ENCODE results near the gene BPIFA2.
"Not testable (repeated sequence)": the region's sequence is repeated elsewhere in the genome, so short reads cannot be mapped to it uniquely, and the experiment has no call there.

The BPIFA2 gene

GRCh38 chr20:33167859-33168258, at the start of gene BPIFA2:
BPIFA2 (plus strand) TSS chr20:33168159; CDS start chr20:33169146, 987 bp downstream.
- TF ChIP-seq POLR2A (IDR thresholded peaks at IDR 0.05; ENCODE audit: low read length): no peak
- TF ChIP-seq GATA1 (IDR thresholded peaks at IDR 0.05; ENCODE audit: low read depth, low read length): no peak
- no peak for DNase-seq

GRCh38 chr20:33119725-33120720, 47.9 kb upstream of the BPIFA2 start:
- no peak for DNase-seq
- TF ChIP-seq GATA1 (IDR thresholded peaks at IDR 0.05; ENCODE audit: low read depth, low read length) (no peak), POLR2A (IDR thresholded peaks at IDR 0.05; ENCODE audit: low read length) (no peak)

GRCh38 chr20:33120934-33121333, 47.0 kb upstream of the BPIFA2 start:
- TF ChIP-seq GATA1 (IDR thresholded peaks at IDR 0.05; ENCODE audit: low read depth, low read length) (no peak), POLR2A (IDR thresholded peaks at IDR 0.05; ENCODE audit: low read length) (no peak)
- no peak for DNase-seq

- DNase-seq: not testable (repeated sequence)
These were observed 45.7 kb upstream of the BPIFA2 start for GRCh38 chr20:33122297-33122696.

GRCh38 chr20:33124261-33124660, 43.7 kb upstream of the BPIFA2 start:
- no peak for DNase-seq
- TF ChIP-seq POLR2A (IDR thresholded peaks at IDR 0.05; ENCODE audit: low read length) (no peak), GATA1 (IDR thresholded peaks at IDR 0.05; ENCODE audit: low read depth, low read length) (no peak)

GRCh38 chr20:33124994-33125393, 43.0 kb upstream of the BPIFA2 start:
- TF ChIP-seq POLR2A (IDR thresholded peaks at IDR 0.05; ENCODE audit: low read length) (no peak), GATA1 (IDR thresholded peaks at IDR 0.05; ENCODE audit: low read depth, low read length) (no peak)
- no peak for DNase-seq

- no peak for DNase-seq
- TF ChIP-seq POLR2A (IDR thresholded peaks at IDR 0.05; ENCODE audit: low read length) (no peak), GATA1 (IDR thresholded peaks at IDR 0.05; ENCODE audit: low read depth, low read length) (no peak)
These were observed 42.0 kb upstream of the BPIFA2 start for GRCh38 chr20:33125983-33126382.

GRCh38 chr20:33127422-33128097, 40.4 kb upstream of the BPIFA2 start:
- DNase-seq: no peak
- TF ChIP-seq GATA1 (IDR thresholded peaks at IDR 0.05; ENCODE audit: low read depth, low read length) (no peak), POLR2A (IDR thresholded peaks at IDR 0.05; ENCODE audit: low read length) (no peak)

GRCh38 chr20:33130568-33131061, 37.3 kb upstream of the BPIFA2 start:
- no peak for TF ChIP-seq GATA1 (IDR thresholded peaks at IDR 0.05; ENCODE audit: low read depth, low read length)
- no peak for TF ChIP-seq POLR2A (IDR thresholded peaks at IDR 0.05; ENCODE audit: low read length)
- DNase-seq: no peak

GRCh38 chr20:33131949-33132473, 35.9 kb upstream of the BPIFA2 start:
- TF ChIP-seq POLR2A (IDR thresholded peaks at IDR 0.05; ENCODE audit: low read length) (no peak), GATA1 (IDR thresholded peaks at IDR 0.05; ENCODE audit: low read depth, low read length) (no peak)
- DNase-seq: no peak

GRCh38 chr20:33132513-33133372, 35.2 kb upstream of the BPIFA2 start:
- DNase-seq: no peak
- TF ChIP-seq GATA1 (IDR thresholded peaks at IDR 0.05; ENCODE audit: low read depth, low read length) (no peak), POLR2A (IDR thresholded peaks at IDR 0.05; ENCODE audit: low read length) (no peak)

GRCh38 chr20:33133373-33133941, 34.5 kb upstream of the BPIFA2 start:
- DNase-seq: no peak
- TF ChIP-seq POLR2A (IDR thresholded peaks at IDR 0.05; ENCODE audit: low read length) (no peak), GATA1 (IDR thresholded peaks at IDR 0.05; ENCODE audit: low read depth, low read length) (no peak)

GRCh38 chr20:33137195-33137594, 30.8 kb upstream of the BPIFA2 start:
- DNase-seq: no peak
- TF ChIP-seq GATA1 (IDR thresholded peaks at IDR 0.05; ENCODE audit: low read depth, low read length) (no peak), POLR2A (IDR thresholded peaks at IDR 0.05; ENCODE audit: low read length) (no peak)

Data from erythroblast (primary cell).